ENCODE measurements around the gene SYNE2.

Gene SYNE2

GRCh38 chr14:64107438-64107837 lies 254.6 kb downstream of the SYNE2 start:
- Histone ChIP-seq H3K79me2 (no peaks in the 10 kb centered on the region), H3K9me3 (ENCODE audit: control insufficient read depth, low read length) (no peaks in the 10 kb centered on the region), H3K27me3 (ENCODE audit: control insufficient read depth, insufficient read depth, low read length) (no peaks in the 10 kb centered on the region), H3K4me3 (ENCODE audit: low read depth, low read length) (no peak overlapping the region), H3K4me2 (ENCODE audit: low read length) (no peak overlapping the region), H3K4me1 (no peaks in the 10 kb centered on the region), H3K9ac (no peak overlapping the region), H3K36me3 (ENCODE audit: control insufficient read depth, insufficient read depth, low read length) (no peaks in the 10 kb centered on the region), H2AFZ (no peak overlapping the region), H3K27ac (no peak overlapping the region)
- no peak for TF ChIP-seq CTCF (IDR thresholded peaks at IDR 0.05)

- H3K79me2 ChIP-seq: no peaks in the 10 kb centered on the region
These were observed 257.2 kb downstream of the SYNE2 start for GRCh38 chr14:64109819-64110554.

GRCh38 chr14:64110802-64111201 lies 258.0 kb downstream of the SYNE2 start:
- Histone ChIP-seq H3K36me3 (ENCODE audit: control insufficient read depth, insufficient read depth, low read length) (no peaks in the 10 kb centered on the region), H3K79me2 (no peaks in the 10 kb centered on the region), H3K4me3 (ENCODE audit: low read depth, low read length) (no peak overlapping the region), H3K9me3 (ENCODE audit: control insufficient read depth, low read length) (no peaks in the 10 kb centered on the region), H3K4me1 (no peaks in the 10 kb centered on the region), H2AFZ (no peak overlapping the region), H3K27ac (no peak overlapping the region), H3K9ac (no peak overlapping the region), H3K4me2 (ENCODE audit: low read length) (no peak overlapping the region), H3K27me3 (ENCODE audit: control insufficient read depth, insufficient read depth, low read length) (no peaks in the 10 kb centered on the region)
- TF ChIP-seq CTCF (IDR thresholded peaks at IDR 0.05): no peak

More at GRCh38 chr14:64109819-64110554, 257.2 kb downstream of the SYNE2 start:
- Histone ChIP-seq H3K27ac (no peak overlapping the region), H3K4me3 (ENCODE audit: low read depth, low read length) (no peak overlapping the region), H3K27me3 (ENCODE audit: control insufficient read depth, insufficient read depth, low read length) (no peaks in the 10 kb centered on the region), H3K4me1 (no peaks in the 10 kb centered on the region), H3K4me2 (ENCODE audit: low read length) (no peak overlapping the region), H2AFZ (no peak overlapping the region), H3K9me3 (ENCODE audit: control insufficient read depth, low read length) (no peaks in the 10 kb centered on the region), H3K36me3 (ENCODE audit: control insufficient read depth, insufficient read depth, low read length) (no peaks in the 10 kb centered on the region), H3K9ac (no peak overlapping the region)
- TF ChIP-seq CTCF (IDR thresholded peaks at IDR 0.05): no peak

GRCh38 chr14:64112867-64113678 lies 260.3 kb downstream of the SYNE2 start:
- H3K9me3 ChIP-seq (ENCODE audit: control insufficient read depth, low read length): no peaks in the 10 kb centered on the region
- H2AFZ ChIP-seq: peak overlapping the region; percentile 43
- H3K4me3 ChIP-seq (ENCODE audit: low read depth, low read length): peak overlapping the region; percentile 37
- H3K4me1 ChIP-seq: no peaks in the 10 kb centered on the region
- H3K79me2 ChIP-seq: no peaks in the 10 kb centered on the region
- H3K27me3 ChIP-seq (ENCODE audit: control insufficient read depth, insufficient read depth, low read length): no peaks in the 10 kb centered on the region
- no peaks in the 10 kb centered on the region for H3K36me3 ChIP-seq (ENCODE audit: control insufficient read depth, insufficient read depth, low read length)
- no peak overlapping the region for H3K9ac ChIP-seq
- H3K4me2 ChIP-seq (ENCODE audit: low read length): peak overlapping the region; percentile 58
- no peak overlapping the region for H3K27ac ChIP-seq
- no peak for TF ChIP-seq CTCF (IDR thresholded peaks at IDR 0.05)
